Activated effector memory CD4-positive, alpha-beta T cell treated with anti-CD3 and anti-CD28 coated beads, Interleukin-2, amount 50 U/mL, for 16 hours (primary cell): ENCODE data around the gene HNRNPA2B1.

Source experiments
- DNase-seq: peaks from one replicate; pipeline ENCODE4 v3.0.0-alpha.2; 2020

The HNRNPA2B1 gene

DNA sequence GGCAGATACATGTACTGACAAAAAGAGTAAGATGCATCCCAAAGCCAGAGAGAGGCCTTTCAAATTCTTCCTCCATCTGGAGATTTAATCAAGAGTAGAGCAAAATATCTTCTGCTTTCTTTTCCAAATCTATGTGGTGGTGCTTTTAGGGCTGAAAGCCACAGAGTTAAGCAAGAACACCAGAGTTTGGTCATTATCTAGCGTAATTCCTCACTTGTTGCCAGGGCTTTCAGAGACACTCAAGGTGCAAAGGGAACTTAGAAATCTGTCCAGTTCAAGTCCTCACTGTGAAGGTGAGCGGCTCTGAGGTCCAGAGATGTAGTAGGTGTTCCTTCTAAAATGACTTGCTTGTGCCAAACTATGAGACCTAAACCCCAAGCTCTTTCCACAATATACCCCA lies 59.5 kb downstream of the HNRNPA2B1 start:
- DNase-seq: no peak

DNA sequence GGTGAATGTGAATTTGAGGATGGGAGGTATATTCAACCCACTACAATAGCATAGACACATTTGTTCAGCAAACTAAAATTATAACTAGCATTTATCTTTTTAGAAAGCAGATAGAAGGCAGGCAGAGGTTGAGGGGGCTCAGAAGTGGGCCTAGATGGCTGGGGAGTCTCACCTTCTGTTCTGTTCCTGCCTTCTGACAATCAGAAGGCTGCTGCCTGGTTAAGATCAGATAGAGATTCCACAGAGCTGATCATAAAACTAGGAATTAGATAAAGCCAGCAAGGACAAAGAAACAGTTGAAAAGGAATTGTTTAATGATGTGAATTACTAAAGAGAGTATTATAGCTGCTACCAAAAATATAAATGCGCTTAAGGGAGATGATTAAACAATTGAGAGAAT lies 60.2 kb downstream of the HNRNPA2B1 start:
- no peak for DNase-seq
